GM12878 (cell line): ENCODE data around the gene KIN. TPM values are rescaled to one million over a fixed set of nuclear protein-coding genes. Genes with fewer than 3 reads are reported as not detected.
A peak's percentile ranks its signal among the peaks of the same experiment; 100 is the strongest.

ENCODE experiments used
- ATAC-seq: fragments of 200-7000 bp; cut with Tn5 transposase; 3 replicates; pipeline ENCODE4 v1.9.1; 2020; ENCODE audit warnings: mild to moderate bottlenecking, moderate library complexity
- BruUV-seq: library from RNA; stranded (reverse); fragments of 400-500 nt; replicated peaks from 2 replicates; lab custom pipeline; 2021; lab: Mats Ljungman, UMichigan
- CTCF ChIA-PET: fragments of 300-600 bp; sonication (Branson Sonifier 250); formaldehyde crosslinking; extraction: SDS; loops from one replicate; lab custom pipeline; 2021; ENCODE audit warnings: inconsistent platforms; lab: Yijun Ruan, JAX
- POLR2A ChIA-PET: fragments of 350-600 bp; formaldehyde crosslinking; extraction: SDS; loops from one replicate; lab custom pipeline; 2021; ENCODE audit warnings: inconsistent platforms; lab: Charles Lee
- RAD21 ChIA-PET: fragments of 300-600 bp; sonication (Branson Sonifier 250); formaldehyde crosslinking; loops from one replicate; lab custom pipeline; 2023; ENCODE audit warnings: antibody characterized with exemption; ENCODE audit not compliant: unreplicated experiment; lab: Charles Lee
- SMC1A ChIA-PET: fragments of 300-600 bp; sonication (Branson Sonifier 250); formaldehyde crosslinking; loops from one replicate; lab custom pipeline; 2023; ENCODE audit not compliant: unreplicated experiment, uncharacterized antibody; lab: Charles Lee
- DNase-seq: peaks from one replicate; pipeline ENCODE4 v3.0.0-alpha.2; 2011; ENCODE audit warnings: low read depth, low spot score
- FAIRE-seq: peaks from 3 replicates; lab custom pipeline; 2011; peaks lifted over from hg19 to GRCh38; lab: Jason Lieb, UNC
- H2AFZ ChIP-seq: 2 replicates; pipeline ENCODE4 v1.6.0; 2011; ENCODE audit warnings: low read depth, low read length, control low read depth; ENCODE audit not compliant: control insufficient read depth
- H3K27ac ChIP-seq: 2 replicates; pipeline ENCODE4 v1.5.1; 2011; ENCODE audit warnings: control low read depth; ENCODE audit not compliant: control insufficient read depth, insufficient read depth
- H3K27me3 ChIP-seq, 2 experiments: replicated peaks in 1 of 2; 2 replicates each; pipeline versions ENCODE4 v1.6.0 to v1.6.1; 2011; ENCODE audit warnings: low read length in 1 of 2; ENCODE audit not compliant: control insufficient read depth in 2 of 2, insufficient read depth in 2 of 2
- H3K36me3 ChIP-seq, 2 experiments: 2 replicates each; pipeline ENCODE4 v1.5.1; 2011; ENCODE audit warnings: low read length in 1 of 2; ENCODE audit not compliant: control insufficient read depth in 2 of 2, insufficient read depth in 2 of 2
- H3K4me1 ChIP-seq: 2 replicates; pipeline ENCODE4 v1.6.1; 2011; ENCODE audit warnings: mild to moderate bottlenecking, low read length, moderate library complexity, mixed read lengths; ENCODE audit not compliant: control insufficient read depth, insufficient read depth
- H3K4me2 ChIP-seq: 2 replicates; pipeline ENCODE4 v1.6.0; 2011; ENCODE audit warnings: control low read depth; ENCODE audit not compliant: control insufficient read depth, insufficient read depth
- H3K4me3 ChIP-seq: fragments of 200-600 bp; sonication (generic); 2 replicates; pipeline ENCODE4 v1.5.1; 2016
- H3K79me2 ChIP-seq: 2 replicates; pipeline ENCODE4 v1.6.0; 2011; ENCODE audit warnings: low read length; ENCODE audit not compliant: control insufficient read depth, insufficient read depth
- H3K9ac ChIP-seq: 2 replicates; pipeline ENCODE4 v1.8.0; 2011; ENCODE audit warnings: low read length, control low read depth, mixed read lengths; ENCODE audit not compliant: control insufficient read depth, insufficient read depth
- H3K9me3 ChIP-seq: replicated peaks from 3 replicates; pipeline ENCODE4 v1.5.1; 2011; ENCODE audit warnings: mild to moderate bottlenecking, low read length; ENCODE audit not compliant: control insufficient read depth, insufficient read depth
- H4K20me1 ChIP-seq: 2 replicates; pipeline ENCODE4 v1.6.0; 2011; ENCODE audit not compliant: control insufficient read depth, insufficient read depth
- ATF3 ChIP-seq: IDR thresholded peaks from 2 replicates; pipeline ENCODE4 v1.6.1; 2011; ENCODE audit warnings: low read depth, mild to moderate bottlenecking, low read length, moderate library complexity, borderline replicate concordance; ENCODE audit errors: extremely low read depth
- BHLHE40 ChIP-seq, 2 experiments: fragments of 450-650 bp in 1 of 2; IDR thresholded peaks; 2 replicates each; pipeline ENCODE4 v1.6.1; 2011 to 2017; ENCODE audit warnings: low read depth in 2 of 2, borderline replicate concordance in 1 of 2, improper control_type of control experiment in 1 of 2, low read length in 1 of 2, mild to moderate bottlenecking in 1 of 2
- MXI1 ChIP-seq: fragments of 150-350 bp; IDR thresholded peaks from 2 replicates; pipeline ENCODE4 v1.6.1; 2011; ENCODE audit warnings: low read depth, mild to moderate bottlenecking, inconsistent platforms, low read length, improper control_type of control experiment
- POLR2A ChIP-seq: IDR thresholded peaks from 2 replicates; pipeline ENCODE4 v1.6.1; 2011; ENCODE audit warnings: low read depth, mild to moderate bottlenecking, low read length
- RB1 ChIP-seq: fragments of 450-650 bp; formaldehyde crosslinking; IDR thresholded peaks from 2 replicates; pipeline ENCODE4 v1.6.1; 2017; ENCODE audit warnings: mild to moderate bottlenecking, borderline replicate concordance
- RELA ChIP-seq: fragments of 450-650 bp; IDR thresholded peaks from 2 replicates; pipeline ENCODE4 v1.8.0; 2014; ENCODE audit warnings: borderline replicate concordance; ENCODE audit not compliant: partially characterized antibody
- ZBED1 ChIP-seq: IDR thresholded peaks from 2 replicates; pipeline ENCODE4 v1.6.1; 2016; ENCODE audit warnings: borderline replicate concordance
- WGBS: methylation state at CpG from one replicate; pipeline ENCODE4 v1.1.6; 2016; ENCODE audit warnings: low lambda C conversion rate; ENCODE audit not compliant: insufficient replicate concordance, insufficient coverage; ENCODE audit errors: missing lambda C conversion rate; 5-methylcytosine and 5-hydroxymethylcytosine counted together
- in situ Hi-C: fragments of 300-500 bp; cut with MboI; formaldehyde crosslinking; loops from 9 replicates; pipeline ENCODE4 v1.14.3; 2018; ENCODE audit warnings: mixed read lengths
- intact Hi-C: fragments of 100-400 bp; cut with micrococcal nuclease; formaldehyde crosslinking; loops from one replicate; pipeline ENCODE4 v1.14.2; 2022; ENCODE audit not compliant: unreplicated experiment
- polyA plus RNA-seq, 11 experiments: library from polyadenylated mRNA; depleted of rRNA in 4 of 11; unstranded in 6 of 11; stranded (reverse) in 5 of 11; fragments of >200 nt; fragmentation: Nextera tagmentation in 4 of 11; fragmentation: Illumina TruSeq in 1 of 11; extraction: Ambion mirVana in 4 of 11; extraction: Trizol in 1 of 11; gene quantifications; 1 replicate in 1 of 11; 2 replicates in 10 of 11; pipeline versions ENCODE4 v1.2.1 to v1.2.3, GENCODE V29; 2011 to 2016; ENCODE audit warnings: inconsistent platforms in 2 of 11, missing spikeins in 2 of 11, low read depth in 1 of 11
- total RNA-seq, 4 experiments: library from RNA; depleted of rRNA in 3 of 4; stranded (reverse); fragments of >200 nt in 3 of 4; fragmentation: Illumina TruSeq in 1 of 4; extraction: Trizol in 1 of 4; gene quantifications; 2 replicates each; pipeline versions ENCODE4 v1.2.1 to v1.2.3, GENCODE V29; 2013 to 2021

KIN gene
- total and polyA plus RNA-seq, 10 of the 15 experiments (the other 5 are each of a cell fraction or from before 2014, with no cell fraction given): 6.8 to 33.2 (median 11.3) TPM

GRCh38 chr10:7795605-7796004 lies 7.8 kb upstream of the KIN start:
- in situ Hi-C loops: no loop called here
- no peak overlapping the region for H3K9ac ChIP-seq
- H3K79me2 ChIP-seq: peaks cover 53% of the 10 kb centered on the region
- H3K4me3 ChIP-seq: no peak overlapping the region
- POLR2A ChIA-PET: no interaction called here
- SMC1A ChIA-PET: interaction anchor here (0.9 to 1.1 kb wide), 3 partner anchors 10 to 53 kb away, joined by 3 to 5 read pairs (median 3); no protein-coding TSS in a partner anchor
- TF ChIP-seq POLR2A (no peak), ZBED1 (no peak)
- 97% methylated on average over 4 of the region's 4 CpGs for WGBS
- H3K27me3 ChIP-seq: no peaks in the 10 kb centered on the region
- peaks cover 3% of the 10 kb centered on the region; the same call in 1 of the 2 replicates for H4K20me1 ChIP-seq
- CTCF ChIA-PET: no interaction called here
- DNase-seq (no peak), FAIRE-seq (no peak), ATAC-seq (no peak)
- H3K4me1 ChIP-seq: no peaks in the 10 kb centered on the region
- RAD21 ChIA-PET: no interaction called here
- no TSS peak for BruUV-seq
- H3K36me3 ChIP-seq: peaks cover 9 to 24% of the 10 kb centered on the region in 2 experiments
- H3K27ac ChIP-seq: no peak overlapping the region
- no peak overlapping the region for H2AFZ ChIP-seq
- H3K9me3 ChIP-seq: no peaks in the 10 kb centered on the region
- intact Hi-C loops: no loop called here
- no peak overlapping the region for H3K4me2 ChIP-seq

GRCh38 chr10:7794251-7795026 lies 6.6 kb upstream of the KIN start:
- ChIA-PET POLR2A (no interaction called here), RAD21 (no interaction called here), CTCF (interaction anchor here (1.0 kb wide), 1 partner anchor 15 kb away, joined by 3 read pairs; no protein-coding TSS in a partner anchor), SMC1A (interaction anchor here (0.6 to 1.3 kb wide), 5 partner anchors 9 to 269 kb away, joined by 3 to 5 read pairs (median 3); no protein-coding TSS in a partner anchor)
- no peak overlapping the region for H3K4me2 ChIP-seq
- no peak for DNase-seq
- intact Hi-C loops (no loop called here), in situ Hi-C loops (no loop called here)
- TF ChIP-seq RELA (no peak), RB1 (no peak), BHLHE40 (IDR thresholded peaks at IDR 0.05; ENCODE audit: borderline replicate concordance in 1 of 2, low read depth in 2 of 2, low read length in 1 of 2) (no peak), MXI1 (no peak), ATF3 (no peak)
- H2AFZ ChIP-seq: no peak overlapping the region
- H4K20me1 ChIP-seq: peaks cover 3% of the 10 kb centered on the region; the same call in 1 of the 2 replicates
- peak; percentile 62 for ATAC-seq
- no peaks in the 10 kb centered on the region for H3K9me3 ChIP-seq
- H3K9ac ChIP-seq: no peak overlapping the region
- 77% methylated on average over 4 of the region's 4 CpGs for WGBS
- H3K27me3 ChIP-seq: no peaks in the 10 kb centered on the region
- FAIRE-seq: no peak
- no TSS peak for BruUV-seq
- H3K4me1 ChIP-seq: no peaks in the 10 kb centered on the region; the same call in 1 of the 2 replicates
- H3K36me3 ChIP-seq: peaks cover 5 to 19% of the 10 kb centered on the region in 2 experiments; a peak in 3 of 4 replicates
- no peak overlapping the region for H3K27ac ChIP-seq
- peaks cover 65% of the 10 kb centered on the region for H3K79me2 ChIP-seq
- no peak overlapping the region for H3K4me3 ChIP-seq
